Hepatocyte (in vitro differentiated cells): ENCODE data around the gene SEC61A2.

Source experiments
- CTCF ChIP-seq: fragments of 200-600 bp; sonication (generic); IDR thresholded peaks from 2 replicates; pipeline ENCODE4 v1.5.1; 2016; ENCODE audit warnings: antibody characterized with exemption, mild to moderate bottlenecking; ENCODE audit not compliant: poor library complexity
- EZH2 ChIP-seq: fragments of 200-600 bp; sonication (generic); IDR thresholded peaks from 2 replicates; pipeline ENCODE4 v1.6.1; 2016; ENCODE audit warnings: antibody characterized with exemption, mild to moderate bottlenecking, borderline replicate concordance
- EZH2phosphoT487 ChIP-seq: fragments of 200-600 bp; sonication (generic); IDR thresholded peaks from one replicate; pipeline ENCODE4 v1.6.1; 2018; ENCODE audit warnings: antibody characterized with exemption, mild to moderate bottlenecking, low read depth, moderate library complexity; ENCODE audit not compliant: unreplicated experiment, severe bottlenecking

- TF ChIP-seq EZH2 (no peak), CTCF (no peak), EZH2phosphoT487 (no peak)
These were observed 77.6 kb downstream of the SEC61A2 start for GRCh38 chr10:12207114-12207513.
